Subcutaneous adipose tissue (tissue), 4 donors: Measurements from ENCODE around the gene NXPE1. TPM values are rescaled to one million over a fixed set of nuclear protein-coding genes. Genes with fewer than 3 reads are reported as not detected.

Source experiments
- CTCF ChIP-seq: fragments of 450-650 bp; IDR thresholded peaks from one replicate; pipeline ENCODE4 v1.5.1; 2016; ENCODE audit warnings: low read depth, mild to moderate bottlenecking, control low read depth, antibody characterized with exemption, moderate library complexity
- total RNA-seq, 4 donors: library from RNA; depleted of rRNA; stranded (reverse); fragments of >200 nt; gene quantifications; one replicate each; pipeline ENCODE4 v1.1.0, GENCODE V29; 2016

NXPE1 gene
- total RNA-seq, 4 donors from 2014 or later, result not detected

- no peak for TF ChIP-seq CTCF
Observed at GRCh38 chr11:114604179-114604813, 44.6 kb upstream of the NXPE1 start.

GRCh38 chr11:114598461-114598860, 38.8 kb upstream of the NXPE1 start:
- no peak for TF ChIP-seq CTCF

GRCh38 chr11:114596175-114596919, 36.7 kb upstream of the NXPE1 start:
- TF ChIP-seq CTCF, result no peak

GRCh38 chr11:114595571-114595970, 35.9 kb upstream of the NXPE1 start, which contains the start of gene NXPE4:
TSS of gene NXPE4 (minus strand) at chr11:114595786. CDS start at chr11:114594759, 1,027 bp downstream.
- no peak for TF ChIP-seq CTCF

- no peak for TF ChIP-seq CTCF
Observed at GRCh38 chr11:114594703-114595102, 35.0 kb upstream of the NXPE1 start.

GRCh38 chr11:114587398-114587953, 27.8 kb upstream of the NXPE1 start:
- TF ChIP-seq CTCF, result no peak

- no peak for TF ChIP-seq CTCF
Observed at GRCh38 chr11:114586797-114587196, 27.1 kb upstream of the NXPE1 start.
